Central memory CD4-positive, alpha-beta T cell (primary cell): Measurements from ENCODE around the gene OR1L6.

Experiments
- DNase-seq: peaks from one replicate; pipeline ENCODE4 v3.0.0; 2022
- total RNA-seq, 3 experiments: gene quantifications; one replicate each; lab custom pipeline; 2026; lab: John Stamatoyannopoulos, UW

Gene OR1L6, protein sequence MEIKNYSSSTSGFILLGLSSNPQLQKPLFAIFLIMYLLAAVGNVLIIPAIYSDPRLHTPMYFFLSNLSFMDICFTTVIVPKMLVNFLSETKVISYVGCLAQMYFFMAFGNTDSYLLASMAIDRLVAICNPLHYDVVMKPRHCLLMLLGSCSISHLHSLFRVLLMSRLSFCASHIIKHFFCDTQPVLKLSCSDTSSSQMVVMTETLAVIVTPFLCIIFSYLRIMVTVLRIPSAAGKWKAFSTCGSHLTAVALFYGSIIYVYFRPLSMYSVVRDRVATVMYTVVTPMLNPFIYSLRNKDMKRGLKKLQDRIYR
- total RNA-seq: 0 reads per million in 3 experiments

DNA sequence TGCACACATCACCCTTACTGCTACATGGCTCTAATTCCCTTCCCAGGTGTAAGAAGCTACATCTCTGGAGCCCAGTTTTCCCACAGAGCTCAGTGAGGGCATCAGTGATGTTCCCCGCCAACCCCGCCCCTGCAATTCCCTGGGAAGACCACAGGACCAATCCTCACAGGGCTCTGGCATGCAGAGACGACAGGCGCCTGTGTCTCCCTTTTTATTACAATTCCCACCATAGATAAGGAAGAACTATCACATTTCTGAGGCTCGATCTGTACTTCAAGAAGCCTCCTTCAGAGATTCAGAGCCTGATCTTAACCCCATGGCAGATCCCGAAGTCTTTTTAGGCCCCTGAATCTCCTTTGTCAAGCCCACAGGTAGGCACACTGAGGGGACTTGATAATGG lies at the start of gene OR1L6:
TSS of gene OR1L6 (plus strand) at position 301 of the 400 bp plus-strand sequence. CDS start 7,545 bp downstream, outside the sequence.
- DNase-seq: no peak

DNA sequence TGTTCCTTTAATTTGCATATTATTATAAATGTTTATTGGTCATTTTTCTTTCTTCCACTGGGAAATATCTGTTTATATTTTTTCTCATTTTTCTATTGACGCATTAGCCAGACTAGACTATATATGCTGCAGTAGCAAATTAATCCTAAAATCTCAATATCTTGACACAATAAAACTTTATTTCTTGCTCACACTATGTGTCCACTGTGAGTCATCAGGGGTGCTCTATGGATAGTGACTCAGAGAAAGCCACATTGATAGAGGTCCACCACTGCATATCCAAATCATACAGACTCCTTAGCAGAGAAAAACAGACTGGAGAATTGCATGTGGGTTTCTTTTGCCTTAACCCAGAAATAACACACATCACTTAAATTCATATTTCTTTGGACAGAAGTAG lies 46.4 kb upstream of the OR1L6 start:
- DNase-seq: no peak

DNA sequence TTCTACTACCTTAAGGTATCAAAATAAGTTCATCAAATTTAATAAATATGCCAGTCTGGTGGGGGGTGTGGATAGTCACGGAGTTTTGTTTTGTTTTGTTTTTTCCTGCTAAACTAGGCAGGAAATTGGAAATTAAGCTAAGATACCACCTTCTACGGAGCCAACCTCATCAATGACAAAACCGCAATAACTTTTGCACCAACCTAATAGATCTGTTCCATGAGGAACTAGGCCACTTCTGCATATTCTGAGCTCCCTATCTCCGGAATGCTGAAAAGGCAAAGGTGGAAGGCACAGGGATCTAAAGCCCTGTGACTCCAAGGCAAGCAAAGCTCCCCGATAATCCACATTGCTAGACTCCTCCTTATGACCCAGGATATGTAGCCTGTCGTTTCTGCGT lies 24.1 kb upstream of the OR1L6 start:
- DNase-seq: no peak

DNA sequence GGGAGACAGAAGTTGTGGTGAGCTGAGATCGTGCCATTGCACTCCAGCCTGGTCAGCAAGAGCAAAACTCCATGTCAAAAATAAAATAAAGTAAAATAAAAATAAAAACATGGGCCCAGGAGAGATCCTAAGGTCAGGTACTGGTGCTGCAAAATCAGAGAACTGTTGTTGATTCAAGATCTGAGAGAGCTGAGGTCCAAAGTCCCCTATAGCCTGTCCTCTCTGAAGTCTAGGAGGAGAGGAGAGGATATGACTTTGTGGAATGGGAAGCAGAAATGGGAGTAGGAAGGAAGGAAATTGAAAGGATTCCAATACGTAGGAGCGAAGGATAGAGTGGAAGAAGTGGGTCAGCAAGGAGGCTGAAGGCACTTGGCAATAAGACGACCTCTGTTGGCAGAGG lies 22.9 kb upstream of the OR1L6 start:
- DNase-seq: no peak

DNA sequence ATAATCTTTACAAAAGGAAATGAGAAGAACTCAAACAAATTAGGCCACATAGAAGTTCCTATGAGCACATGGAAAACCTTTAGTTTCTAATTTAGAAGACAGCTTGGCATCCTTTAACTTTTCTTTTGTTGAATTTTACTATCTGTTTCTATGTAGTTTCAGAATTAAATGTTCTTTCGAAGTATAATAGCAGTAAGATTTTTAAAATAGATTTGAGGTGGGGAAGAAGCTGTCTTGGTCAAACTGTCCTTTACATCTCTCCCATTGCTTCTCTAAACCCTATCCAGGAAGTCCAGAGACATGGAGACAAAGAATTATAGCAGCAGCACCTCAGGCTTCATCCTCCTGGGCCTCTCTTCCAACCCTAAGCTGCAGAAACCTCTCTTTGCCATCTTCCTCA lies 18.4 kb upstream of the OR1L6 start, which contains the start of gene OR1L4:
TSS of gene OR1L4 (plus strand) at position 301 of the 400 bp plus-strand sequence. CDS start at position 301, 0 bp downstream.
- DNase-seq: no peak

DNA sequence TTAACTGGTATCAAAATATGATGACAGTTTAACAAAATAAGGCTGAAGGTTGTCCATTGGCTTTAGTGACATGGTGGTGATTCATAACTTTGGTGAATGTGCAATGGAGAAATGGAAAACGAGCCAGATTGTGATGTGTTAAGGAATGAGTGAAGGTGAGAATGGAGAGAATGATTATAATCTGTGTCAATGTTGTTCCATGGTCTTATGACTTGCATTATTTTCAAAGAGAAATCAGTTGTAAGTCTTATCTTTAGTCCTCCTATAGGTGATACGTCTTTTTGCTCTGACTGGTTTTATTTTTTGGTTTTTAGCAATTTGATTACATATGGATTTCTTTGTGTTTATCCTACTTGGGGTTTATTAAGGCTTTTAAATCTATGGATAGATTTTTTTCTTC lies 12.7 kb downstream of the OR1L6 start:
- no peak for DNase-seq

DNA sequence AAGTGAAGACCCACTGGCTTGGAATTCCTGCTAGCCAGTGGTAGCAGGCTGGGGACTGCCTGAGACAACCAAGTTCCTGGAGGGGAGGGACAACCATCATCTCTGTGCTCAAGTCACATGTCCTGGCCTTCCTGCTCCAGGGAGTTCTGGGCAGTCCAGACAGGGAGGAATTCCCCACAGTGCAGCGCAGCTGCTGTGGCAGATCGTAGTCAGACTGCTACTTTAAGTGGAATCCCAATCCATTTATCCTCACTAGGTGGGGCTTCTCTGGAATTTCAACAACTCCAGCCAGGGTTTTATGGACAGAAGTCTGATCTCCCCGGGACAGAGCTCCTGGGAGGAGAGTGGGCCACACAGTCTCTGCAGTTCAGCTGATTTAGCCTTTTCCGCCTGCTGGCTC lies 25.7 kb downstream of the OR1L6 start:
- no peak for DNase-seq

DNA sequence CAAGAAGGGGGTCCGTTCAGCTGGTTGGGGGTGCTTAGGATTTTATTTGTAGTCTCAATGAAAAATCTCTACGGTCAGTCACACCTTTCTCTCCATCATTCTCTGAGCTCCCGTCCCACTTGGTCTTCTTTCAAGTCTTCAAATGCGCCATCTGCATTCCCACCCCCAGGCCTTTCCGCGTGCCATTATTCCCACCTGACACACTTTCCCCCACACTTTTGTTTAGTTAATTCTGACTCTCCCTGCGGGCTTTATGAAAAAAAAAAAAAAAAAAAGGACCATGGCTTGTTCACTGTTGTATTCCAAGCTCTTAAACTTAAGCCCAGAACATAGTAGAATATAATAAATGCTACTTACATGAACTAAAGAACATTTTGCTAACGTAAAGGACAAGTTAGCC lies 34.9 kb downstream of the OR1L6 start:
- no peak for DNase-seq

DNA sequence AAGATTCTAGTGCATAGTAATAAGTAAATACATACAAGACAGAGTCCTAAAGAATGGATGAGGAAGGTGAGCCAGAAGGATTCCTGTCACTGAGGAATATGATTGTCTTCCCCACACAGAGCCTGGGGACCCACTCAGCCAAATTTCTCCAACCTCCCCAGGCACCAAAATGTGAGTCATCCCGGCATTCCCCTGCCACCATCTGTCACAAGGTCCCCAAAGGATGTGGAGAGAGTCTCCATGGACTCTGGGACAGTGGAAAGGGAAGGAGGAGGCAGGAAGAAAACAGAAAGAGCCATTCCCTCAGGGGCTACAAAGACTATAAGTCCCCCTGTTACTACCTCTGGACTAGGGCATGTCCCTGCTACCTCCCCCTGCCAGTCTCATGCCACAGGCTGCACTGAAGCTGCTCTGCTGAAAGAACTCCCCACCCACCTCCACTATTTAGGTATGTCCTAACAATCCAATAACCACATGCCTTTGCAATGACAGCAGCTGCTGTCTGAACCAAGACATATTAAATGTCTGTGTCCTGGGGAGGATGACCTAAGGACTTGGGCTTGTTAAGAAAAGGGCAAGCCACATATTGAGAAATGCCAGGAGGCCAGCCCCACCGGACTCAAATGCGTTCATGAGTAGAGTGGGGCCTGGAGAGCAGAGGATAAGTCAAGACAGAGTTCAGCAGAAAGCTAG lies 36.0 kb downstream of the OR1L6 start:
- no peak for DNase-seq

DNA sequence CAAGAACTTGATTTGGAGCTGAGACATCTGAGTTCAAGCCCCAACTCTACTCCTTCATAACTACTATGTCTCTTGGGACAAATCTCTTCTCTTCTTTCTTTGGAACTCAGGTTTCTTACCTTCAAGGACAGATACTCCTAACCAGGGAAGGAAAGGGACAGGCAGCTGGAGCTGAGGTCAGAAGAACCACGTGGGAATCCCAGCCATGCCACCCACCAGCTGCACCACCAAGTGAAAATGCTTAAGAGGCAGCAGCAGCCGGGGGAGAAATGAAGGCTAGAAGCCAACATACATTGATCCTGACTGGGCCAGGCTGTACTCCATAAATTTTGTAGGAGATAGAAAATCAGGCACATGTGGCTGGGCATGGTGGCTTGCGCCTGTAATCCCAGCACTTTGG lies 37.1 kb downstream of the OR1L6 start:
- no peak for DNase-seq

DNA sequence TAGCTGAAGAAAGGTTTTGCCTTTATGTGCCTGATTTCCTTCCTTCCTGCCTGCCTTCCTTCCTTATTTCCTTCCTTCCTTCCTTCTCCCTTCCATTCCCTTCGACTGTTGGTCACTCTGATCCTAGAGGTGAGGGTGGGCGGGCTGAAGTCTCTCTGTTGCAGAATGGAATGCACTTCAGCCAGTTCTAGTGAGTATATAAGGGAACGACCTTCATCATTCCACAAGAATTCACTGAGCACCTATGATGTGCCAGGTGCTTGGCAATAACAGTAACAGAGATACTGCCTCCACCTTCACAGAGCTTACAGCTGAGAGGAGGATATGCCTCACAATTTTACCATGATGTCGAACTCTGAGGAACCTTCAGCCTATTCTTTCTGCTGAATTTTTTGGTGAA lies 37.9 kb downstream of the OR1L6 start:
- DNase-seq: no peak

DNA sequence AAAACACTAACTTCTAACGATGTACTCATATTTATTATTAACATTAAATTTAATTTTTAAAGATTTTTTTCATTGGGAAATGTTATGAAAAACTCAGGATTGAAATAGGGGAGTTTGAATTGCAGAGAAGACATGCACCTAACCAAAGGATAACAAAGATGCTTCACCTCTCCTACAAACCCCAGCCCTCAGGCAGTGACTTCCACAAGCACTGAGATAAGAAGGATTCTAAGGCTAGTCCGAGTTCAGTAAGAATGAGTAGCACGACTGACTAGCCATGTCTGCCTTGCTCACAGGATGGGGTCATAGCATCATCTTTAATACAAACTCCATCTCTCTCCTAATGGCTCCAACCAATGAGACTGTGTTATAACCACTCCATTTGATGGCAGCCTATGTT lies 39.6 kb downstream of the OR1L6 start:
- no peak for DNase-seq

DNA sequence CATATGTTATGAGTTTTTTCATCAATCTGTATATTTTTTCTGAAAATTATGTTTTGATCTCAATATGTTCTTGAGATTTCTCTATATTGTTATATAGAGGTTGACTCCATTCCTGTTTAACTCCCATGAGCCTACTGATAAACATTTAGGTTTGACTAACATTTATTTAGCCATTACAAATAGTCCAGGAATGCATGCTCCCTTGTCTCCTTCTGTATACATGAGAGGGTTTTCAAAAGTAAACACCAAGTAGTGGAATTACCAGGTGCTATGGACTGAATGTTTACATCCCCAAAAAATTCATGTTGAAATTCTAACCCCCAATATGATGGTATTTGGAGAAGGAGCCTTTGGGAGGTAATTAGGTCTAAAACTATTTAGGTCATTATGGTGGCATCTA lies 43.2 kb downstream of the OR1L6 start:
- no peak for DNase-seq

DNA sequence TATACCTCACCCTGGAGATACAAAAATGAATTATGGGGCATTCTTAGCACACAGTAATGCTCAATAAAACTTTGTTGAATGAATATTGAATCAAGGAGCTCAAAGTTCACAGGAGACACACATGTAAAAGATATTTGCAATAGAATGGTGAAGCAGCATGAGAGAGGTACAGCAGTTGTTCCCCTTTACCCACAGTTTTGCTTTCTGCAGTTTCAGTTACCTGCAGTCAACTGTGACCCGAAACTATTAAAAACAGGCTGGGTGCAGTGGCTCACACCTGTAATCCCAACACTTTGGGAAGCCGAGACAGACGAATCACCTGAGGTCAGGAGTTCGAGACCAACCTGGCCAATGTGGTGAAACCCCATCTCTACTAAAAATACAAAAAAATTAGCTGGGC lies 44.2 kb downstream of the OR1L6 start:
- no peak for DNase-seq

DNA sequence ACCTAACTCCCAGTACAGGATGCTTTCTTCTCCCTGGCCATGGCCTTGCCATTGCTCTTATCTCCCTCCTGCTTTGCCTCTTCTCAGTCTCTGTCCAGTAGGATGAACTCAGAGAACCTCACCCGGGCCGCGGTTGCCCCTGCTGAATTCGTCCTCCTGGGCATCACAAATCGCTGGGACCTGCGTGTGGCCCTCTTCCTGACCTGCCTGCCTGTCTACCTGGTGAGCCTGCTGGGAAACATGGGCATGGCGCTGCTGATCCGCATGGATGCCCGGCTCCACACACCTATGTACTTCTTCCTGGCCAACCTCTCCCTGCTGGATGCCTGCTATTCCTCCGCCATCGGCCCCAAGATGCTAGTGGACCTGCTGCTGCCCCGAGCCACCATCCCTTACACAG lies 46.7 kb downstream of the OR1L6 start, which contains the start of gene OR5C1:
TSS of gene OR5C1 (plus strand) at position 103 of the 400 bp plus-strand sequence. CDS start at position 103, 0 bp downstream.
- no peak for DNase-seq

DNA sequence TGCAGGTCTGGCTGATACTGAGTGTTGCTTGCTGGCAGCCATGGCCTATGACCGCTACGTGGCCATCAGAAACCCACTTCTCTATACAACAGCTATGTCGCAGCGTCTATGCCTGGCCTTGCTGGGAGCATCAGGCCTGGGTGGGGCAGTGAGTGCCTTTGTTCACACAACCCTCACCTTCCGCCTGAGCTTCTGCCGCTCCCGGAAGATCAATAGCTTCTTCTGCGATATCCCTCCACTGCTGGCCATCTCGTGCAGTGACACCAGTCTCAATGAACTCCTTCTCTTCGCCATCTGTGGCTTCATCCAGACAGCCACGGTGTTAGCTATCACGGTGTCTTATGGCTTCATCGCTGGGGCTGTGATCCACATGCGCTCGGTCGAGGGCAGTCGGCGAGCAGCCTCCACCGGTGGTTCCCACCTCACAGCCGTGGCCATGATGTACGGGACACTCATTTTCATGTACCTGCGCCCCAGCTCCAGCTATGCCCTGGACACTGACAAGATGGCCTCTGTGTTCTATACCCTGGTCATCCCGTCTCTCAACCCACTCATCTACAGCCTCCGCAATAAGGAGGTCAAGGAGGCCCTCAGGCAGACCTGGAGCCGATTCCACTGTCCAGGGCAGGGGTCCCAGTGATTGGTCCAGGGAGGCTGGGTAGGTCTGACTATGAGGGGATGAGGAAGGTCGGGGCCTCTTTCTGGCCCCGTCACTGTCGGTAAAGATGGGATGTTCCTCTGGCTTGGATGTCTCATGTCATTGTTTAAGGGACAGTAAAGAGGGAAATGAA lies 47.3 kb downstream of the OR1L6 start:
- no peak for DNase-seq

DNA sequence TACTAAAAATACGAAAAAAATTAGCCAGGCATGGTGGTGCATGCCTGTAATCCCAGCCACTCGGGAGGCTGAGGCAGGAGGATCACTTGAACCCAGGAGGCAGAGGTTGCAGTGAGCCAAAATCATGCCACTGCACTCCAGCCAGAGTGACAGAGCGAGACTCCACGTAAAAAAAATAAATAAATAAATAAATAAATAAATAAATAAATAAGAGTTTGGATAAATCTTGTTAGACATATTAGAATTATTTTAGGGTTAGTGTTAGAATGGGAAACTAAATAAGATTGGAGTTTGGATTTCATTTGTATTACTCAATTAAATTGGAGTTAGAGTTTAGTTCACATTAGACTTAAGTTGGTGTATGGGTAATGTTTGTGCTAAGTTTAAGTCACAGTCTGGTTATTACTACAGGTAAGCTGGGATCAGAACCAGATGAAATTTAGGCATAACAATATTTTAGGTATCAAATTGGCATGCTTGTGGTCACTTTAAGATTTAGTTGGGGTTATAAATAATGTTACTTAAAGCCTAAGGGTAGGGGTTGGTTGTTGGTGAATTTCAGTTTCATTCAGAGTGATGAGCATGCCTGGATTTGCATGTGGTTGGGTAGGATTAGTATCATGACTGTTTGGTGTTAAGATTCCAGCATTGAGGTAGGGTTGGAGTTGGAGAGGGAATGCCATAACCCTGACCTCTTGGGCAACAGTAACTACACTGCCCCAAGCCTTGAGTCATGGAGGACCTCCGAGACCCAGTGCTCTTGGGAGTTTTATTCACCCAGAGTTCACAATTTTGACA lies 50.0 kb downstream of the OR1L6 start:
- no peak for DNase-seq

DNA sequence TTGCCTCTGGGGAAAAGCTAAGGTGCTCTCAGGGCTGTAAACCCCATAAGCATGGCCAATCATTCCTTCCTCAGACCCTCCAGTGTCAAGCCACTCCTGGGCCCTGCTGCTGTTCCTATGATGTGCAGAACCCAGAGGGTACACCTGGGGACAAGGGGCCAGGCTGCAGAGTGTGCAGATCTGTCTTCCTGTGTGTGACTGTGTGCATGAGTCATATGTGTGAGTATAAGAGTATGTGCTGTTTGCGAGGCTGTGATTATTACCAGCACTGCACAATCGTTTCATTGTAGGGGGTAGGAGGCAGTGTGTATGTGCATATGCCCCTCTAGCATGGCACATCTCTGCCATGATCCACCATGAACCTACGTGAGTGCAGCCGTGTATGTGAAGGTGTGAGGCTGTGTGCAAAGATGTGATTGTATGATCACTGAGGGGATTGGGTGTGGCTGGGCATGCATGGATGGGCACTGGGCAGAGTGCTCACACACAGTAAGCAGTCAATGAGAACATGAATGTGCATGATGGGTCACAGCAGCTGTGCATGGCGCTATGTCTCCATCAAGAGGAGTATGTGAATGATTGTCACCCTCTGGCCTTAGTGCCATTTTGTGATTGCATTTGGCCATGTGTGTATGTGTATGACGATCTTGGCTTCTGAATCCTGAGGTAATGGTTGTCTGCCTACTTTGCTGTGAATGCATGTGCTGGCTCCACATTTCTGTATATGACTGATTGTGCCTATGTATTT lies 55.4 kb downstream of the OR1L6 start:
- no peak for DNase-seq
